ENCODE measurements around the gene FAM227B.

FAM227B gene

DNA sequence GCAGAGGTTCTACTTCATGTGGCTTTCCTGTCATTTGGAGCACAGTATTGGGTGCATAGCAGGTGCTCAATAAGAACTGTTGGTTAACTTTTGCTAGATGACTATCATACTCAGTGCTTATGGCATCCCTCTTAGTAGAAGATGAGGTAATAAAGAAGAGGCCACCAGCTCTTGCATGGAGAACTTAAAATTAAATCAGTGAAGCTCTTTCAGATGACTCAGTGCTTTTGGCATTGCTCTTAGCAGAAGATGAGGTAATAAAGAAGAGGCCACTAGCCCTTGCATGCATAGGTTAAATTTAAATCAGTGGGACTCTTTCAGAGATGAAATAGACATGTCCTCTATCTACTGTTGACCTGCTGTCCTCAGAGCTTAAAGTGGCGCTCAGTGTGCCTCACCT lies 307.0 kb downstream of the FAM227B start:
- DNase-seq, result no peak

DNA sequence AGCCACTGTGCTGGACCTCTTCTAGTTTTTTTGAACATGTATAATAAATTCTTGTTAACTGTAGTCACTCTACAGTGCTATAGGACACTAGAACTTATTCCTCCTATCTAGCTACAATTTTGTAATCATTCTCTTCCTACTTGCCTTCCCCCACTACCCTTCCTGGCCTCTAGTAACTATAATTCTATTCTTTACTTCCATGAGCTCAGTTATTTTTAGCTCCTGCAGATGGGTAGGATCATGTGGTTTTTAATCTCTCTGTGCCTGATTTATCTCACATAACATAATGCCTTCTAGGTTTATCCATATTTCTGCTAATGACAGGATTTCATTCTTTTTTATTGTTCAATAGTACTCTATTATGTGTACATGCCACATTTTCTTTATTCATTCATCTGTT lies 310.7 kb downstream of the FAM227B start:
- intact Hi-C loops (cut with DNase I), result no loop called here
- no peak for DNase-seq

More for the DNA sequence above, 307.0 kb downstream of the FAM227B start:
- intact Hi-C loops (cut with DNase I), result no loop called here

DNA sequence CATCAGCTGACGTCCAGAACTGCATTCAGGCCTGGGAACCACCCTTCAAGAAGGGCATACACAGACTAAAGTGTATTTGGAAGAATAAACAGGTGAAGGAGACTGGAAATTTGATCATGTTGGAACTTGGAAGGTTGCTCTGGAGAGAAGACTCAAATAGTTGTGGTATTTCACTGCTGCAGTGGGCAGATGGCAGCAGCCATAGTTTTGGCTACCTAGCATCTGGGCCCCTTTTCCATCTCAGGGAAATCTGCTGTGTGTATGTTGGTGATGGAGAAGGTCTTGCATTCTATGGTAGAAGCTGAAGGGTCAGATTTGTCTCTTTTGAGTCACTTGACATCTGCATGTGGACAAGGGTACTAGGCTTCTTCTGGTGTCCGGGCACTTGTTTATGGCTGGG lies 311.9 kb downstream of the FAM227B start:
- DNase-seq, result no peak
- intact Hi-C loops (cut with DNase I), result no loop called here

DNA sequence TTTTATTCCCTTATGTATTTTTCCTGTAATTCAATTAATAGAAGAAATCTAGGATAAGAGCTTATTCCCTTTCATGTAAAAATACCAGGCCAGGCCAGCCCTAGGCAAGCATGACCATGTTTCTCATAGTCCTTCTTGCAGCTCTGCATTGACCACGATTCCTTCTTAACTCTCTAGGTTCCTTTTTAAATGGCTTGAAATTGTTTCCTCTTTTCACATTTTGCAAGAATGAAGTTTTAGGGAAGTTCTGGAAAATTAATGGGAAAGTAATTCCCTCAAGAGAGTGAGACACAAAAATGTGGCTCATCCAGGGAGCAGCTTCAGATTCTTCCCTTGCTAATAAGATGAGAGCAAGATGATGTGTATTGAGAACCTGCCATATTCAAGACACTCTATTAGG lies 314.1 kb downstream of the FAM227B start:
- intact Hi-C loops (cut with DNase I), result no loop called here
- no peak for DNase-seq

DNA sequence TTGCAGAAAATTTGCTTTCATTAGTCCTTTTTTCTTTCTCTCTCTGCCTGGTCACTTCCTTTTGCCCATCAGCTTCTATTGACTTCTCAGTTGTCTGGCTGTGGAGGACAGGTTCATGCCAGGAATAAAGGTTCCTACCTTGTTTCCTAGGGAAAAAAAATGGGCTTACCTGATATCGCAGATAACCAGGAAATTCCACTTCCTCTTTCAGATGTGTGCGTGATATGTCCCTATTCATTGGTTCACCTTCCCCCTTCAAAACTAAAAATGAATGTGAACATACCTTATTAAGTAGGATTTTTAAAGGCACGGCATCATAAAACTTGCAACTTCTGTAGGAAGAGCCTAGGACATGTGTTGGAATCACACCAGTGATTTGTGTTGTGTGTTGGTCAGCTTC lies 317.6 kb downstream of the FAM227B start:
- DNase-seq, result no peak
- intact Hi-C loops (cut with DNase I), result no loop called here

DNA sequence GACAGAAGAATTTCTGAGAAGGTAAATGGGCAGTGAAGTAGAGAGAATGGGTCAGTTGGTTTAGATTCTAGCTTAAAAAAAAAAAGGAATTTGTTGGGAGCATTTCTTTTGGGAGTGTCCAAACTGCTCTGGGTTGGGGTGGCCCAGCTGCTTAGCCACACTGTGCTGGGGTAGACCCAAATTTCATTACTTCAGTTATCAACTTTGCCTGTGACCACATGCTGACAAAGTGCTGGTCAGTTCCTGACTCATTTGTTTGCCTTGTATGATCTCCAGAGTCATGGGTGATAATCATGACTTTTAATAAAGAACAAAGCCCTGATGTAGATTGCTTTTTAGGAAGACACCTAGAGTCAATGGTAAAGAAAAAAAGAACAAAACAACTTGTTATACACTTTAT lies 319.1 kb downstream of the FAM227B start:
- no peak for DNase-seq
- intact Hi-C loops (cut with DNase I), result no loop called here

DNA sequence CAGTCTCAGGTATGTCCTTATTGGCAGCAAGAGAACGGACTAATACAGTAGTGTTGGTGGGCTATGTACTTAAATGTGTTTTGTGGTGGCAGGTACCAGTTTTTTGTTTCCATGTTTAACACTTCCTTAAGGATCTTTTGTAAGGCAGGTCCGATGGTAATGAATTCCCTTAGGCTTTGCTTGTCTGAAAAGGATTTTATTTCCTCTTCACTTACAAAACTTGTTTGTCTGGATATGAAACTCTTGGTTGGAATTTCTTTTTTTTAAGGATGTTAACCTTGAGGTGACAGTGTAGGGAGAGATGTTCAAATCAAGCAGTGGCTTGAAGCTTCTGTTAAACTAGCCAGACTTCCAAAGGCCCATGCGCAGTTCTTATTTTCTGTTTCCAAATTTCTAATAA lies 319.8 kb downstream of the FAM227B start:
- no peak for DNase-seq
- intact Hi-C loops (cut with DNase I), result no loop called here

DNA sequence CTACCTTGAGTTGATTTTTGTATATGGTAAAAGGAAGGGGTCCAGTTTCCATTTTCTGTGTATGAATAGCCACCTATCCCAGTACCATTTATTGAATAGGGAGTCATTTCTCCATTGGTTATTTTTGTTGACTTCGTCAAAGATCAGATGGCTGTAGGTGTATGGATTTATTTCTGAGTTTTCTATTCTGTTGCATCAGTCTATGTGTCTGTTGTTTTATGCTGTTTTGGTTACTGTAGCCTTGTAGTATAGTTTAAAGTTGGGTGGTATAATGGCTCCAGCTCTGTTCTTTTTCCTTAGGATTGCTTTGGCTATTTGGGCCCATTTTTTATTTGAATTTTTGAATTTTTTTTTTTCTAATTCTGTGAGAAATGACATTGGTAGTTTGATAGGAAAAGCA lies 323.0 kb downstream of the FAM227B start:
- intact Hi-C loops (cut with DNase I), result no loop called here
- no peak for DNase-seq

DNA sequence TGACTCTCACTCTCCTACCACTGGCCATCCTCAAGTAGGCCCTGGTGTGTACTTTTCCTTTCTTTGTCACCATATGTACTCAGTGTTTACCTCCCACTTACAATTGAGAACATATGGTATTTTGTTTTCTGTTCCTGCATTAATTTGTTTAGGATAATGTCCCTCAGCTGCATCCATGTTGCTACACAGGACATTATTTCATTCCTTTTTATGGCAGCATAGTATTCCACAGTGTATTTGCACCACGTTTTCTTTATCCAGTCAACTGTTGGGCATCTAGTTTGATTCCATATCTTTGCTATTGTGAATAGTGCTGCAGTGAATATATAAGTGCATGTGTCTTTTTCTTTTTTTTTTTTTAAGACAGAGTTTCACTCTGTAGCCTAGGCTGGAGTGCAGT lies 324.4 kb downstream of the FAM227B start:
- intact Hi-C loops (cut with DNase I), result no loop called here
- DNase-seq, result no peak

DNA sequence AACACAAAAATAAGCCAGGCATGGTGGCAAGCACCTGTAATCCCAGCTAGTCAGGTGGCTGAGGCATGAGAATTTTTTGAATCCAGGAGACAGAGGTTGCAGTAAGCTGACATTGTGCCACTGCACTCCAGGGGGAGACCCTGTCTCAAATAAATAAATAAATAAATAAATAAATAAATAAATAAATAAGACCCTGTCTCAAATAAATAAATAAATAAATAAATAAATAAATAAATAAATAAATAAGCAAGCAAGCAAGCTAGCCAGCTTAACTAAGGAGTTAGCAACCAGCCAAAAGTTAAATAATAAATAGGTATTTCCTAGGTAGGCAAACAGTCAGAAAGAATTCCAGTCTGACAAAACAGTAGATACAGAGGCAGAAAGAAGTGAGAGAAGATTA lies 326.7 kb downstream of the FAM227B start:
- intact Hi-C loops (cut with DNase I), result no loop called here
- no peak for DNase-seq

DNA sequence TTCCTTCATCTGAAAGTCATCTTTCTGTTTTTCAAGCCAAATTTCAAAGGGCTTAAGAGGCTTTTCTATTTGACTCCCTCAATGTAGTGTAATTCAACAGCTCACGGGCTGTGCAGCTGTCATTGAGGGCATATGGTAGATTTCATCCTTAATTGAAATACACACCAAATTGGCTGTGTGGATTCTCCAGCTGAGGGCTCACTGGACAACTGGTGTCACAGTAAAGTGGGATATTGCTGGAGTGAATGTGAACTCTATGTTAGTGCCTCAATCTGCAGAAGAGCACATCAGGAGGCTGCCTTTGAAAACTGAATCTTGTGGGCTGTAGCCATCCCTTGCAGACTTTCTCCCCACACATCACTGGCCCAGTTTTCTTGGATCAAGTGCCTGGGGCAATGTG lies 330.4 kb downstream of the FAM227B start:
- intact Hi-C loops (cut with DNase I), result no loop called here
- DNase-seq, result no peak

DNA sequence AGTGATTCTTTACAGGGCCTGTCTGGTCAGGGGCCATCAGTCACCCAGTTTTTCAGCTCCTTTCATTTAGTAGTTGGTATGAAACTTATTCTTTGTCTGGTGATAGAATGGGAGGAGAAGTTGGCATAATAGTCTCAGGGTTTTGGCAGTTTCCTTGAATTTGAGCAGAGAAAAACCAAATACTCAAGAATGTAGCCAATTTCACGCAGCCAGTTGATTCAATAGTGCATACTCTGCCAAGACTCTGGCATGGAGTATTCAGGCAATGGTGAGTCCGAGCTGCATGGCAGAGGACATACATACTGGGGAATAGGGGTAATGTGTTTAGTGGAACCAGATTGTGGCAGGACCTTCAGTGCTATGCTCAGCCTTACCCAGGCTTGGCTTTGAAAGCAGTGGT lies 332.2 kb downstream of the FAM227B start:
- DNase-seq, result no peak
- intact Hi-C loops (cut with DNase I), result no loop called here

DNA sequence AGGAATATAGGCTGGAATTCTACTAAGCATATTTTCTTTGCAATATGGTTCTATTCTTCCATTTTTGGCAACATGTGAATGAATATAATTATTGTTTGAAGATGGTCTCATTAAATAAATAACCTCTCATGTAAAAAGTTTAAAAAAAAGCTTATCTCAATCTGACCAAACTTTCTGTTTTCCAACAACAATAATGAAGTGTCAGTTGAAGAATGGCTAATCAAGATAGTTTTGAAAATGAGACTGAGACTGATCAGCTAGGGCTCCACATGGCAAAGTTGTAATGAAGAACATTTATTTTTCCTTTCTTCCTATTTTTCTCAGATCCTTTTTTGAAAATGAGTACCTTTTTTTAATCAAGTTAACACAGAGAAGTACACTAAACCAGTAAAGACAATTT lies 333.1 kb downstream of the FAM227B start:
- no peak for DNase-seq
- intact Hi-C loops (cut with DNase I), result no loop called here

DNA sequence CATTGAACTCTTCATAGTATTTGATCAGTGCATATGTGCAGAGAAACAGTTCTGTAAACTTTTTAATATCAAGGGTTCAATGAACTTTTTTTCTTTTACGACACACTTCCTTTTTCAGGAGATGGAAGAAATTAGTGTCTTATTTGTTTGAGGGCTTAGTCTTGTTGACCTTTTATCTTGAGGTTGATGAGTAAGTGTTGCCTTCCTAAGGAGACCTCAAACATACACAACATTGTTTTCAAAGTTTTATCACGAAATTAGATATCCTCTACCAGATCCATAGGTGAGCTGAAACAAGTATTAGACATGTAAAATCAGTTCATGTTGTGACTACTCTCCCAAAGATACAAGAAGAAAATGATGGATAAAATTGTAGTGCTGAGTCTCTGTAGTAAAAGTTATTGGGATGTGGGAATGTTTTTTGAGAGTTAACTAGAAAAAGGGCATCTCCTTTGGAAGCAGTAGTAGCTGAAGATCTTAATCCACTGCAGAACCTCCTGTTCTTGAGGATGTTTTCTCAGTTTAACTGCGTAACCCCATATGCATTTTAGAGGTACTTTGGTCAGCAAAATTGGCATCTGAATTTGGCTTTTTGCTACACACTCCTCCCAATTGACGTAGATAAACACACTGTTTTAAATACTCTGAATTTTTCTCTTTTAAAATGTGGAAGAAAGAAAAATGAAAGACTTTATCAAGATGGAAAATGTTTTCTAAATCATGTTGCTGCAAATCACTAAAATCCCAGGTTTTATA lies 333.8 kb downstream of the FAM227B start:
- intact Hi-C loops (cut with DNase I), result no loop called here
- no peak for DNase-seq

DNA sequence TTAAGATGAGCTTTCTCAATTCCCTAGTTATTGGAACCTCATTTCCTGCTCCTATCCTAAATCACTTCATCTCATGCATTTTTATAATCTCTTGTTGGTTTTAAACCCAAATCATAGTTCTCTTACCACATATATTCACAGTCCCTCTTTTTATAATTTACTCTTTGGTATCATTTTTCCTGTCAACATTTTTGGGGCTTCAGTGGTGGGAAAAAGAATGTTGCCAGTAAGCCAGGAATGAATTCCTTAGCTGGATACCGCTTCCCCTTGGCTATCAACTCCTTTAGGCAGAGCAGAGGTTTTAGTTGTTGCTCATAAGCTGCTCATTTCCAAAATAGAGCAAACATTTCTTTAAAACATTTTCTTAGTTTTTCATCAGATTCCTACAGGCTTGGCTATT lies 338.3 kb downstream of the FAM227B start:
- no peak for DNase-seq
- intact Hi-C loops (cut with DNase I), result no loop called here

DNA sequence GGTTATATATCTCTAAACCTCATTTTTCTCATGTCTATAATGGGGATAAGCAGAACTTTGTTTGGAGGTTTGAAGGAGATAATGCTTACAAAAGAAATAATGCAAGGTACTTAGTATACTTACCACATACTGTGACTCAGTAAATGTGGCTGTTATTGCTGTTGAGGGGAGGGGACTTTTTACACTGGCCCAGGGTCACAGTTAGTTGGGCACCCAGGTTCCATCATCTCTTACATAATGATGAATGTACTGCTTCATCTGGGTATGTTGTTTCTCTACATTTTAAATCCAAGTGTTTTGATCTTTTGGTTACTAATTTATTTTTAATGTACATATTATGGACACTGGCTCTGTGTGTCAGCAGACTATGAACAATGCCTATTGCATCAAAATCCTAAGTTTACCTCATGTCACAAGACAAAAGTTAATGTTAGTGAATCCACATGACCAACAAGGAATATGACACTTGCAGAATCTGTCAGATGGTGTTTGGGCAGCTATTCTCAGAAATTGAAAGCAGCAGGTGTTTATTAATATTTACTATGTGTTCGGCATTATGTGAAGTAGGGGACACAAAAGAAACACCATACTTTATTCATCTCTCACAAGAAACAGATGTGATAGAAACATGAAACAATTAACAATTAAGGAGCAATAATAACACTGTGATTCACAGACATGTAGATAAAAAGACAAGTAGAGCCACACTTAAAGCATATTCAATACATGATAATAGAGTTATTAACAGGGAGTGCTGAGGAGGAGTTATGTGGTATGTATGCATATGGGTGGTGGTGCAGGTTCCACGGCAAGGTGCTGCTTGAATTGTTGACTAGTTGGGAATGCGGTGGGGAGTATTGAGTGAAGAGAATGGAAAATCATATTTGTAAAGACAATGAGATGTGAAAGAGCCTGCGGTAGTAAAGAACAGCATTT lies 340.8 kb downstream of the FAM227B start:
- intact Hi-C loops (cut with DNase I), result no loop called here
- no peak for DNase-seq

DNA sequence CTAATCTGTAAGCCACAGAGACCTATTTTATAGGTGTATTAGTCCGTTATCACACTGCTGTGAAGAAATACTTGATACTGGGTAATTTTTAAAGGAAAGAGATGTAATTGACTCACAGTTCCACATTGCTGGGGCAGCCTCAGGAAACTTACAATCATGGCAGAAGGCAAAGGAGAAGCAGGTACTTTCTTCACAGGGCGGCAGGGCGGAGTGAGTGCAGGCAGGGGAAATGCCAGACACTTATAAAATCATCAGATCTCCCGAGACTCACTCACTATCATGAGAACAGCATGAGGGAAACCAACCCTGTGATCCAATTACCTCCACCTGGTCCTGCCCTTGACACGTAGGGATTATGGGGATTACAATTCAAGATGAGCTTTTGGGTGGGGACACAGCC lies 341.9 kb downstream of the FAM227B start:
- DNase-seq, result no peak
- intact Hi-C loops (cut with DNase I), result no loop called here
